Stimulated activated CD4-positive, alpha-beta T cell treated with anti-CD3 and anti-CD28 coated beads, Interleukin-2, amount 100 ng/mL, for 24 hours (primary cell): Measurements from ENCODE around the gene PRR29.
"Not testable (repeated sequence)": the region's sequence is repeated elsewhere in the genome, so short reads cannot be mapped to it uniquely, and the experiment has no call there.

Experiments used
- DNase-seq, 2 donors: peaks; one replicate each; pipeline ENCODE4 v3.0.0-alpha.2; 2020

Gene PRR29

DNA sequence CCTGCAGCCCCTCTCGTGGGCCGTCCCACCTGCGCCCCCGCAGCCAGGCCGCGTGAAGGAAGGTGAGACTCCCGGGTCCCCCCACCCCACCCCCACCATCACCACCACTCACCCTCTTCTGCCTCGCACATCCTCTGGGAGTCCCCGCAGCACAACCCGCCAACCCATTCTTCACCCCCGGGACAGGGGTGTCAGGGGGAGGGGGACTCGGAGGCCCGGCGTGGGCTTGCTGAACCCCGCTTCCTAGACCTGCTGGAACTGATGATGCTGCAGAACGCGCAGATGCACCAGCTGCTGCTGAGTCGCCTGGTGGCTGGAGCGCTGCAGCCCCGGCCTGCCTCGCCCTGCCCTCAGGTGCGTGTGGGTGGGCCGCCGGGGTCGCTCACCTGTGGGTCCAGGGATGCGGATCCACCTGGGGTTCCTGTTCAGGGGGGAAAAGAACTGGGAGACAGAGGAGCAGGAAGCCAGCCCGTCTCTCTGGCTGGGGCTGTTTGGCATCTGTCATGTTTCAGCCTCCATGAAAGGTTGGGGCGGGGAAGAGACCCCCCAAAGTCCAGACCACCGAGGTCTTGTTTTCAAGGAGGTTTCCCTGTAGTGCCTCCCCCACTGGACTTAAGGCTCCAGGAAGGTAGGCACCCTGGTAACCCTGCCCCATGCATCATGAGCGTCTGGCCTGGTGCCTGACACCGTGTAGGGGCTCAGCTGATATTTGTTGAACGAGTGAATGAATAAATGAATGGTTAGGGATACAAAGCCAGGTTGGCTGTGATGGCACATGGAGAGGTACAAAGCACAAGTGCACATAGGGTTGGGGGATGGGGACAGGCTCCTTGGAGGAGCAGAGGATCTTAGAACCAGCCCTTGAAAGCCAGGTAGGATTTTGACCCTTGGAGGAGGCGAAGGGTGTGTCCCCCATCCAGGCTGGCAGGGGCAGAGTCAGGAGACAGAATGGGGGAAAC lies 849 bp downstream of the PRR29 start:
- no peak for DNase-seq

DNA sequence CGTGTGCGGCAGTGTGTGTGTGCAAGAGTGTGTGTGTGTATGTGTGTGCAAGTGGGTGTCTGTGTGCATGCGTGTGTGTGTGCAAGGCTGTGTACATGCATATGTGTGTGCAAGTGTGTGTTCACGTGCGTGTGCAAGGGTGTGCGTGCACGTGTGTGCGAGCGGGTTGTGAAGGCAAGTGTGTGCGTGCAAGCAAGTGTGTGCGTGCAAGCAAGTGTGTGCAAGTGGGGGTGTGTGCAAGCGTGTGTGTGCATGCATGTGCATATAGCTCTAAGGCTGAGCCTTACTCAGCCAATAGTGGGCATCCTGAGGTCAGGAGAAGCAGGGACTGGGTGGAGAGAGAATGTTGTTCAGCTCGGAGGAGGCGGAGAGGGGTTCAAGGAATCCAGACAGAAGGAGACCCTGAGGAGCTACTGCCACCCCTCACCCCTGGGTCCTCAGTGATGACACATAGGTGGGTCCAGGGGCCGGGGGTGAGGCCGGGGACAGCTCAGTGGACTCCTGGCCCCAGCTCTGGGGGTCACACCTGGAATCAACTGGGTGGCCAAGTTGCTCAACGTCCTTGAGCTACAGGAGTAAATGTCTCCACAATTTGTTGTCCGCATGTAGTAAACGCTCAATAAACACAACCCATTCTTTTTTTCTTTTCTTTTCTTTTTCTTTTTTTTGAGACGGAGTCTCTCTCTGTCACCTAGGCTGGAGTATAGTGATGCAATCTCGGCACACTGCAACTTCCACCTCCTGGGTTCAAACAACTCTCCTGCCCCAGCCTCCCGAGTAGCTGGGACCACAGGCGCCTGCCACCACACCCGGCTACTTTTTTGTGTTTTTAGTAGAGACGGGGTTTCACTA lies 1.8 kb downstream of the PRR29 start:
- no peak for DNase-seq

DNA sequence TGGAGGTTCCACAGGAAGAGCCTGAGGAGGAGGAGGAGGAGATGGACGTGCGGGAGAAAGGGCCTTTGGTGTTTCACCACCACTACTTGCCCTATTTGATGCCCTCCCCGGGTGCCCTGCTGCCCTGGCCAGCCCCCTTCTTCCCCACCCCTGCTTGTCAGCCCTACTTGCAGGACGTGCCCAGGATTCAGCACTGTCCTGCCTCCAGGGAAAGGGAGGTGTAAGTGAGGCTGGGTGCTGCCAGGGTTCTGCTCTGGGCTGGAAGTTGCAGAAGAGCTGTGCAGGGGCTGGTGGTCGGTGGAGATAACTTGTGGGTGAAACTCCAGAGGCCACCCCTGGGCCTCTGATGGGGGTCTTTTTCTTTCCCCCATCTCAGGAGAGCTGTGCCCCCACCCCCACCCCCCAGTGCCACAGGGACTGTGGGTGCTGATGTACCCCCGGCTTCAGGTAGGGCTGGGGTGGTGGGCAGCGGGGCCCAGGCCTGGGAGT lies 3.0 kb downstream of the PRR29 start:
- DNase-seq = no peak

- no peak for DNase-seq
These were observed 3.8 kb downstream of the PRR29 start for GRCh38 chr17:64001763-64002529.

DNA sequence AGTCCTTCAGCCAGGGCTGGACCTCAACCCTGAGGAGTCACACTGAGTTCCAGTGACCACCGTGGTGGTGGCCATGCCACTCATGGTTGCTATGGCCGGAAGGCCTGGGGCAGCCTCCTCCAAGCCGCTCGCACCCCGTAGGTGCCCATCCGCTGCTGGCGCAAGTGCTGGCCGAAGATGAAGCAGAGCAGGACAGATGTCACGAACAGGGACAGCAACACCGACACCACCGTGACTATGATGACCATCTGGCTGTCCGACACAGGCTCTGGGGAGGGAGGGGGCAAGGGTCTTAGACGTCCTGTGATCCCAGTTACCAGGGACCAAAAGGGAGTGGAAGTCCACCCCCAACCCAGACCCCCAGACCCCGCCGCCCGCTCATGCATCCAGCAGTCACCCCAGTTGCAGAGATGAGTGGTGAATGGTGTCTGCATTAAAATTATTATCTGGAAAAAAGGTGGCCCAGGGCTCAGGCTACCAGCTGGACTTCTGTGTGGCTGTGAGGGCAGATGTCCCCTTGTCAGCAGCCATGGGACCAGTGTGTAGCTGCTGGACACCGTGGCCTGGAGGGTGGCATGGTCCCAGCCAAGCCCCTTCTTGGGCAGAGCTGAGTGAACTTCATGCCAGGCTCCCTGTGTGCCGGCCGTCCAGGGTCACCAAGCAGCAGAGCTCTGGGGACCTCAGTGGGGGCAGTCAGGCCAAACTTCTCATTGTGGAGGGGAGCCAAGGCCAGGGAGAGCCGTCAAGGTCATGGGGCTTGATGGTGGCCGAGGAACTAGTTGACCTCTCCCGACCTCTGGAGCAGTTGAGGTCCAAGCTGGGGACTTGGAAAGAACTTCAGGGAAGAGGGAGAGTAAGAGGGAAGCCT lies 4.7 kb downstream of the PRR29 start:
- DNase-seq = no peak

DNA sequence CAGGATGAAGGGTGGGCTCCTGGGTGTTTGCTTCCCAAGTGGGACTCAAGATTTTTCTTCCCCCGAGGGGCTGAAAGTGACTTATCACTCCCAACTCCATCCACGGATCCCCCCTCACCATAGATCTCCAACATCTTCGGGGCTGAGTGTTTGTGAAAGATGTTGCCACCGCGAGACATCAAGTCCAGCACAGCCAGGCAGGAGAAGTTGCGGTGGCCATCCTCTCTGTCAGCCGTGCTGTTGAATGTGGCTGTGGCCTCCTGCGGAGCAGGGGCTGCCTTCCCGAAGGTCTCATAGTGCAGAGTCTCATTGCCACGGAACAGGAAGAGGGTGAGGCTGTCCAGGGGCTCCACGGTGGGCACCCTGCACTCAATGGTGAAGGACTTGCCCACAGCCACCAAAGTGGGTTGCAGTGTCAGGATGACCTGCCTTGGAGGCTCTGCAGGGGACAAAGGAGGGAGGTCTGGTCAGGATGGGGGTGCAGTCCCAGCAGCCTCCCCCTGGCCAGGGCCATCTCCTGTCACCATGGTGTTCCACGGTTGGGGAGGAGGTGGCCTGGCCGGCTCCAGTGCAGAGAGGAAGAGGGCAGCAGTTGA lies 5.5 kb downstream of the PRR29 start:
- no peak for DNase-seq

DNA sequence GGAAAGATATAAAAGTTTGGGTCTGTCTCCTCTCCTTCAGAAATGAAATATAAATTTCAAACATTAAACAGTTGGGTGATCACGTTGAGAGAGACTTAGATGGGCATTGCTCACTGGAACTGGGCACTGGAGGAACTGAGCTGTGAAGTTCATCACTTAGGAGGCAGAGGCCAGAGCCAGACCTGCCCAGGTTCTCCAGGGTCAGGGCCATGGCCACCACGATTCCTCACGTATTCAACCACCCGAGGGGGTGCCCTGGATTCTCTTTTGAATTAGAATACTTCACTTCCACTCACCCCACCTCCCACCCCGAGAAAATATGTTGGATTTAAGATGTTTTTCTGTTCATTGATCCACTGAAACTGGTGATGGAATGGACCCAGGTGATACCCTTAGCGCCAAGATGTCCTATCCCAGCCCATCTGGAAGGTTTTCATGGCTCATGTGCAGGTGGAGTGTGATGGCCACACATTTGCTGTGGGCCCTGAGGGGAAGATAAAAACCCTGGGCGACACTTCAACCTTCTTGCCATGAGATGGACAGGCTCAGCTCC lies 6.1 kb downstream of the PRR29 start:
- no peak for DNase-seq

- DNase-seq = no peak
These were observed 7.0 kb downstream of the PRR29 start for GRCh38 chr17:64004903-64005733.

DNA sequence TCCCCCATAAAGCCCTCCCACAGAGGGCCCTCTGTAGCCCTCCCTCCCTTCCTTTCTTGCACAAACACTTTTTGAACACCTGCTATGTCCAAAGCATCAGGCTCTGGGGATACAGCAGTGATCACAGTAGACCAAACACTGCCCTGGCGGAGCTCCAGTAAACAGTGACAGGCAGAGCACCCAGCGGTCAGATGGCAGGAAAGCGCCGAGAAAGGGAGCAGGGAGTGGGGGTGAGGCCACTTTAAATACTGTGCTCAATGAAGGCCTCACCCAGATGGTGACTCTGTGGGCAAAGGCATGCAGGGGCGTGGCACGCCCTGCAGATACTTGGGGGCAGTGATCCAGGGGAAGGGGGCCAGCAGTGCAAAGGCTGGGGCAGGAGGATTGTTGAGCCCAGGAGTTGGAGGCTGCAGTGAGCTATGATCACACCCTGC lies 7.6 kb downstream of the PRR29 start:
- no peak for DNase-seq

DNA sequence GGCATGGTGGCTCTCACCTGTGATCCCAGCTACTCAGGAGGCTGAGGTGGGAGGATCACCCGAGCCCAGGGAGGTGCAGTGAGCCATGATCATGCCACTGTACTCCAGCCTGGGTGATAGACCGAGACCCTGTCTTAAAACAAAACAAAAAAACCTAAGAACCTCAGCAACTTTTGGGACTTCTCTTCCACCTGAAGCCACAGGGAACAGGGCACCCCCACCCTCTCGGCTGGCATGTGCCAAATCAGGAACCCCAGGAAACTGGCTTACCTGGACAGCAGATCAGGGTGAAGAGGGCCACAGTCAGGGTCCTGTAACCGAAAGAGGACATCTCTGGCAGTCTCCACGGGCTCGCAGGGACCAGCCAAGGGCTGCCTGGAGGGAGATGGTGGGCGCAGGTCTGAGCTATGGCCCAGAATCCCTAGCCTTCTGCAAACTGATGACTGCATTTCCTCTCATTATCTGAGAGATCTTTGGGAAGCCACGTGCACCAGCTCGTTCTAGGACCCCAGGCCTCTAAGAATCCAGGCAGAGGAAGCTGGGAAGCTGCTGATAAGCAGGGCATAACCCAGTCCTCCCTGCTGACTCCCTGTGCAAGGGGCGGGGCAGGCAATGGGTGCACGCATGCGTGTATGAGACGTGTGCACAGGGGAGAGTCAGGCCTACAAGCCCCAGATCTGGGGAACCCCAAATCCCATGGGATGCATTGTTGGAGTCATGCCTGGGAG lies 8.4 kb downstream of the PRR29 start:
- no peak for DNase-seq

- not testable (repeated sequence) for DNase-seq
These were observed 9.1 kb downstream of the PRR29 start for GRCh38 chr17:64007089-64007837.

GRCh38 chr17:64007838-64008282 lies 9.7 kb downstream of the PRR29 start:
- no peak for DNase-seq

- no peak for DNase-seq
These were observed 10.2 kb downstream of the PRR29 start for GRCh38 chr17:64008346-64008745.

GRCh38 chr17:64008830-64009229 lies 10.7 kb downstream of the PRR29 start:
- peak in 1 of 2 donors; percentile 15 for DNase-seq

DNA sequence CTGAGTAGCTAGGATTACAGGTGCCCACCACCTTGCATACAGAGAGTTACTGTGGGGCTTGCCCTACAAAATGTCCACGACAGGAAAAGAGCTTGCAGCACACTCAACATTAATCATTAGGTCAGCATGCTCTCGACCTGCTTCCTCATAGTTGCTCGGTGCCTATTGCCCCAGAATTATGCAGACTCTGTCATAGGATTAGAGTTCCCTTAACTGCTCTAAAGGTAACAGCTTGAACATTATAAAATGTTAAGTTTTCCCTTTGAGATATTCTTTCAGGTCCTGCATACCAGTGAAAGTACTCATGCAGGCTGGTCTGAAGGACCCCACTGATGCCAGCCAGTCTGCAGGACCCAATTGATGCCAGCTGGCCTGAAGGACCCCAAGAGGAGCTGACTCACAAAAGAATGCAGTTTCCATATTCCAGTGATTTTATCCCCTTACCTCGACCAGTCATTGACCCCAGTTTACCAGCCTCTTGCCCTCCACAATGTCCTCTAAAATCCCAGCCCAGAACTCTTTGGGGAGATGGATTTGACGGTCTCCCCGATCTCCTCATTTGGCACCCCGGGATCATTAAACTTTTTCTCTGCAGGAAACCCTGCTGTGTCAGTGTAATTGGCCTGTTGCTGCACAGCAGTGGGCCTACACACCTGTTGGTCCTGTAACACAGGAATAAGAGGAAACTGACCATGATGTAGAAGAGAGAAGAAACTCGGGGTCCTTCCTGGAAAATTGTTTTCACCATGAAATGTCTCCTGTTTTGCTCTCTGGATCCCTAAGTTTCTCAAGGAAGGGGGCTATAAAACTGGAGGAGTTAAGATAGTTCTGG lies 11.6 kb downstream of the PRR29 start:
- DNase-seq = peak in 1 of 2 donors; percentile 13

DNA sequence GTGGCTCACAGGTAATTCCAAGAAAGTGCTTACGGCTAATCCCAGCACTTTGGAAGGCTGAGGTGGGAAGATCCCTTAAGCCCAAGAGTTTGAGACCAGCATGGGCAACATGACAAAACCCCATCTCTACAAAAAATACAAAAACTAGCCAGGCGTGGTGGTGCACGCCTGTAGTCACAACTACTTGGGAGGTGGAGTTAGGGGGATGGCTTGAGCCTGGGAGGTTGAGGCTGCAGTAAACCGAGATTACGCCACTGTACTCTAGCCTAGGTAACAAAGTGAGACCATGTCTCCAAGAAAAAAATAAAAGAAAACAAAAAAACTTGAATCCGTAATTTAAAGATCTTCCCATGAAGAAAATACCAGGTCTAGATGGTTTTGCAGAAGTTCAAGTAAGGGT lies 17.3 kb downstream of the PRR29 start:
- no peak for DNase-seq

- DNase-seq = no peak
These were observed 18.2 kb downstream of the PRR29 start for GRCh38 chr17:64016231-64016784.
